Superior temporal gyrus (tissue), 1 donor: ENCODE data around the gene TFF1.

Source experiments
- DNase-seq: peaks from one replicate; pipeline ENCODE4 v3.0.0-alpha.2; 2016; ENCODE audit errors: extremely low spot score

The TFF1 gene

DNA sequence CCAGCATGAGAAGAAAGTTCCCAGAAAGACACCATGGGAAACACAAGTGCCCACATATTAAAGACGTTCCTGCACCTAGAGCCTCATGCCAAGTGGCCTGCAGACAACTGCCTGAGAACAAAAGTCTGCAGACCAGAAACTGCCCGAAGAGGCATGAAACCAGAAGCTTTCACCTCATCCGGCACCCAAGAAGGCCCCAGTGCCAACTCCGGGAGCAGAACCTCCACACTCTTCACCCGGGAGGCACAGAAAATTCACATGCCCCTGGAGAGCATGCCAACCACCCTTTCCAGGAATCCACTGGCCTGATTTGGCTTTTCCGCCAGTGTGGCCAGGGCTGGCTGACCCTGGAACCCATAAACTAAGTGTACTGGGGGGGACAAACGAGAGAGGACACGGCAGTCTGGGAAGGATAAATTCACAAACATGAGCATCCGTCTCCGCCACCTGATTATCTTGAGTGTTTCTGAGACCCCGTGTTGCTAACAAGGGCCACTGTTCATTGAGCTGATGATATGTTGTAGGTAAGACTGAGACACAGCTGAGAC lies 22.3 kb downstream of the TFF1 start:
- no peak for DNase-seq

DNA sequence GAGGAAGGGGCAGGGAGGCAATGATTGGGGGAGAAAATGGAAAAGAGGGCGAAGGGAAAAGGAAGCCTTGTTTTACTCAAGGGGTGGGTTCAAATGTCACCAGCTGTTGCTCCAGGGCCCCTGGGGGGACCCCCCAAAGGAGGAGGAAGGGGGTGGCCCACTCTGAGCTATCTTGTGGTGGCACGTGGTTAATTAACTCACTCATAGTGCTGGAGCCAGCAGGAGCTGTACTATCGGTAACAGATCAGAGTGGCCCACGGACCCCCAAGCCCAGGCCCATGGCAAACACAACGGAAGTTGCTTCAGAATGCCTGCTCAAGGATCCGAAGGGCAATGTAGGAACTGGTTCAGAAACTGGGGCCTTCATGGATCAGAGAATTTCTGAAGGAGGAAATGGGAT lies 22.8 kb downstream of the TFF1 start:
- no peak for DNase-seq

DNA sequence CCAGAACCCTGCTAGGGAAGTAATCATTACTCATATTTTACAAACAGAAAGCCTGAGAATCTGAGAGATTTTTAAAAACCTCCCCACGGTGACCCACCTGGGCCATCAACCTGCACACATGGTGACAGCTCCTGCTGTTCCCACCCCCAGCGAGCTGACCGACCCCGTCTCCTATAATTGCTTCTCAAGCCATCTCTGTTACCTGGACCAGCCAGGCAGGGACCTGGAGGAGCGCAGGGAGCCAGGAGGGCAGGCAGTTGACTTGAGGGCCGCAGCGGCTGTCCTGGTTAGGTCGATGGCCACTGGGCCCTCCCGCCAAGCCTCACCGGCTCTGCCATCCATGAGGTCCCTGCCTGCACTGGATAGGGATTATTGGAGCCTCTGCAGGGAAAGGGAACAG lies 23.2 kb downstream of the TFF1 start:
- no peak for DNase-seq

DNA sequence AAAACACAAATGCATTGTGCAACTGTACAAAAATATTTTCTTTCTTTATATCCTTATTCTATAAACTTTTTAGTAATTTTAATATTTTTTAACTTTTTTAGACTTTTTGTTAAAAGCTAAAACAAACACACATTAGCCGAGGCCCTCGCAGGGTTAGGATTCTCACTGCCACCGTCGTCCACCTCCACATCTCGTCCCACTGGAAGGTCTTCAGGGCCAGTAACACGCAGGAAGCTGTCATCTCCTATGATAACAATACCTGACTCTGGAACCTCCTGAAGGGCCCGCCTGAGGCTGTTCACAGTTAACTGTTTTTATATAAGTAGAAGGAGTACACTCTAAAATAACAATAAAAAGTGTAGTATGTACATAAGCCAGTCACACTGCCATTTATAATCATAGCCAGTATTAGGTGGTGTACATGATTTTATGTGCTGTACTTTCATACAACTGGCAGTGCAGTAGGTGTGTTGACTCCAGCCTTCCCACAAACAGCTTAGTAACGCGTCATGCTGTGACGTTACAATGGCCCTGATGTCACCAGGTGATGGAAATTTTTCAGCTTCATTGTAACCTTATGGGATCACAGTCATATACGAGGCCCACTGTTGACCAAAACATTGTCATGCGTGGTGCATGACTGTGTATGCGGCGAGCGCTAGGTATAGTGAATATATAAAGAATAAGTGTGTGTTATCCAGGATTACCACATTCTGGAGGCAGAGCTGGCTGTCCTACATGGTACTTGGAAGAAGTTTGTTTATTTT lies 24.4 kb downstream of the TFF1 start:
- no peak for DNase-seq

DNA sequence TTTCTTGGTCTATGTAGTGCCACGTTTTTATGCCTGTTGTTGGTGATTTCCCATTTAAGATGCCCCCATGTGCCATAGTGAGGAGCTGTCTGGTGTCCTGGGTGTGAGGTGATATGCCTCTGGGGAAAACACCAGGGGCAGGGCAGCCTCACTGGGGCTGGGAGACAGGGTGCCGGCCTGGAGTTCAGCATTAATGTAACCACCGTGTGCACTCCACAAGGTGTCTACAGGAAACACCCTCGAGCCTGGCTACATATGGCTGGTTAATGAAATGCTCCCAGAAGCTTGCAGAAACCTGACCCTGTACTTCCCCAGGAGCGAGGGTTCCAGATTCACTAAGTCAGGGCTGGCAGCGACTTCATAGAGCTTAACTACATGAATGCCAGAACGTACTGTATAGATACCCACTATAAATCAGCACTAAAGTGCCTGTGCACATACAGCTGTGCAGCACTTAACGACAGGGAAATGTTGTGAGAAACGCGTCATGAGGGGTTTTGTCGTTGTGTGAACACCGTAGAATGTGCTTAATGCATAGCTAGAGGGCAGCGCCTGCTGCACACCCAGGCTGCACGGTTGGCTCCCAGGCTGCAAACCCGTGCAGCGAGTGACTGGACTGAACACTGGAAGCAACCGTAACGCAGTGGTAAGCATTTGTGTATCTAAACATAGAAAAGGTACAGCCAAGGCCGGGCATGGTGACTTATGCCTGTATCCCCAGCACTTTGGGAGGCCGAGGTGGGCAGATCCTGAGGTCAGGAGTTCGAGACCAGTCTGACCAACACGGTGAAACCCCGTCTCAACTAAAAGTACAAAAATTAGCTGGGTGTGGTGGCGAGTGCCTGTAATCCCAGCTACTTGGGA lies 25.9 kb downstream of the TFF1 start:
- DNase-seq = no peak

DNA sequence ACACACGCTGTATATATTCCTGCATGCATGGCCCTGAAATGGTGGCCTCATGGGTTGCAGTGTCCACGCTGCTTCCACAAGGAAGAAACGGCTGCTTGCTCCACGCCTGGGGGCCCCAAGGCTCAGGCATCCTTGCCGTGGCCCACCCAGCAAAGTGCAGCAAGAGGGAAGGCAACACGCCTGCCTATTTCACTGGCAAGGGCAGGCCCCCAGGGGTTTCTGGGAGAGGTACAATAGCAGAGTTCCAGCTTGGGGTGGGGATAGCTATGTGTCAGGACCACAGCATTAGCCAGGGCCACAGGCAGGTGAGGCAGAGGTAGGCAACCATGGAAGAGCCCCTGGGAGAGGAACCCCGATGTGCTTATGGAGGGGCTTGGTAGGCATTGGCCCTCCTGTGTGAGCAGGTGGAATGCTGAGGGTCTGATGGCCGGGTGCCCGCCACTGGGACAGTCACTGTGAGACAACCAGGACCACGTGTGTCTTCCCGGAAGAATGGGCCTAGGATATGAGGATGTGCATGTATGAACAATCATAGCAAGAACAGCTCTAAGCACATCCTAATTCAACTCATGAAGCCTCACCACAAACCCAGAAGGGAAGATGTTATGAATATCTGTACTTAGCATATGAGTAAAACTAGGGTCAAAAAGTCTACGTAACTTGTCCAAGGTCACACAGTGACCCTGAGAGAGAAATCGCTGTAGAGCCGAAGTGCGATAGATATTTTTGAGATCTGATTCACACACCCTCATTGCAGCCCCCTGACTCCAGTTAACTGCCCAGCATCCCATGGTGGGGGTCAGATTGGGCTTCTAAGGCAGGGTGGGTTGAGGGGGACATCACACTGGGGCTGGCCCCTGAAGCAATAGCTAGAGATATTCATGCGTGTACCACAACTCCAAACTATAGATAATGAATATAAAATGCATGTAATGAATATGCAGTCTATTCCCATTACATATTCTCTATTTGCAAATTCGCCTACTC lies 27.3 kb downstream of the TFF1 start:
- no peak for DNase-seq

DNA sequence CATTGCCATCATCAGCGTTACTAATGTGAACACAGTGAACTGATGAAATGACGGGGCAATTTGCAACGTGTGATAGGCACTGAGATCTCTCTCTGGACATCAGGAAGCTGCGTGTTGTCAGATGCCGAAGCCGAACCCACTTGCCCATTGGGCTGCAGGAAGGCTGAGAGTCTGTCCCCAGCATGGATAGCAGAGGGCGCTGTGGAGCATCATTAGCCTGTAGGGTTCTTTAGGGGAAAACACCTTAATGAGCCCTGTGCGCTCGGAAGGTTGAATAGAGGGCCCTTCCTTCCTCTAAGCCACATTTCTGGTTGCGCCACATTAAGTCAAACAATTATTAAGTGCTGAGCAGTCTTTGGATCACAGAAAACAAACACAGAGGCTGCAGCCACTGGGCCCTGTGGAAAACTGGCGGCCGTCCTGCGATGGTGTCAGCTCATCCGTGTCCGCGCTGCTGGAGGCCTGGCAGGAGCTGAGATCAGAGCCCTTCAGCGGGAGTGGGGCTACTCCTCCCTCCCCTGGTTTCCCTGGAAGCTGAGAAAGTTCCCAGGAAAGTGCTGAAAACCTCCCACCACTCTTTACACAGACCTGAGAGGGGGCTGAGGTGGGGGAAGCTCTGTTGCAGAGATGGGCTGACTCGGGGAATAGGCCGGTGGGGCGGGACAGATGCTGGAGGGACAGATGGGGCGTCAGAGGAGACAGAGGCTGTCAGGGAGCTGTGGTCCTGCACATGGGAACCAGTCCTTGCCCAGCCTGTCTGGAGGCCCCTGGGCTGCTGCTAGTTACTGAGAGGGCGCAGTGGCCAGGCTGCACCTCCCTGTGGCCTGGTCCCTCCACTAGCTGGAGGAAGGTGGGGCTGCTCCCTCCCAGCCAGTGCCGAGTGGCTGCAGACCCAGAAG lies 28.3 kb downstream of the TFF1 start:
- peak; percentile 82 for DNase-seq

DNA sequence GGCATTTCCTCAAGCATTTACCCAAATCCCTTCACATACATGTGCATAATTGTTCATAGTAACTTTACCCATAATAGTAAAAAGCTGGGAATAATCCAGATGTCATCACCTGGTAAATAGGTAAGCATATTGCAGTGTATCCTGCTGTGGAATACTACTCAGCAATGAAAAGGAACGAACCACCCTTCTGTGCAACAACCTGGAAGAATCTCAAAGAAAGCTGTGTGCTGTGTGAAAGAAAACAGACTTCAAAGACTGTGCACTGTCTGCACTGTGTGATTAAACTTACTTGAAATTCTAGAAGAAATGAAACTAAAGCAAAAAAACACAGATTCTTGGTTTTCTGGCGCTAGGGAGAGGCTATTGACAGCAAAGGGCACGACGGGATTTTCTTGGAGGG lies 29.1 kb downstream of the TFF1 start:
- DNase-seq = no peak

DNA sequence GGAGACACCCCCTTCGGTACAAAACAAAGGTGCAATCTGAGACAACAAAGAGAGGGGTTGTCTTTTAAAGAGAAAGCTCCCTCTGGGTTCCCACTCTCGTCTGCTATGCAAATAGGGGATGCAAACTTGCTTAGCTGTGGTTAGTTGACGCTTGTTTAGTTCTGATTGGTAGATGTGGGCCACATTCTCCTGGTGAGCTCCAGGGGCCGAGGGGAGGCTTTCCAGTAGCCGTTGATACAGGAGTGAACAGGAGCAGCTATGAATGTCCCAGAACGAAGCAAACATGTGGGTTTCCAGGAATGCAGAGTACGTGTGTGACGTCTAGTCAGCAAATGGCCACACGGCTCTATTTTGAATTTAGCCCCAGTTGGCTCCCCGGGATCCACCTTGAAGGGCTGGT lies 30.3 kb downstream of the TFF1 start:
- DNase-seq = no peak

DNA sequence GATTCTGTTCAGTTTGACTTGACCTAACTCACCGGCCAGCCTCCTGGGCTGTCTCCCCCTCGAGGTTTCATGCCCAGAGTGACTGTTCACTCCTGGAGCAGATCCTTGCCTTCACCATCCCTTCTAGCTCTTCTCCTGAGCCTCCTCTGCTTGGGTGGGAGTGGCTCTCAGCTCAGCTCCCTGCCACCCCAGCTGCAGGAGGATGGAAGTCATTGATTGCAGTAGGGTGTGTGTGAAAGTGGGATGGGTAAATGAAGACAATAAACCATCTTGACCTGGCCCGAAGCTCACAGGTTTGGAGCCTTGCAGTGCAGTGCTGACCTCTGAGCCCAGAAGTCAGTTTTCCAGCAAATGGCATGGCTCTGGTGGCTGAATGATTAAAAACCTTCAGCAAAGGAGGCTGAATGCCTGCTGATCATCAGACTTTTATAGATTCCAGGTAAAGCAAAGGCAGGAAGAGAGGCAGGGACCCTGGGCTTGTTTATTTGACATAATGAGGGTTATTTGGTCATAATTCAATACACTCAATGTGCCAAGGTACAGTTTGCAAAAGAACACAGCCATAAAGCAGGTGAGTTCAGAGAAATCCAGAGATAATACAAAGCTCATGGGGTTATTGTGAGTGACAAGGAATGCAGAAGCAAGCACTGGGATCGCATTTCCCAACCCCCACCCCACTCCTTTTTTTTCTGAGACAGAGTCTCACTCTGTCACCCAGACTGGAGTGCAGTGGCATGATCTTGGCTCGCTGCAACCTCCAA lies 33.6 kb downstream of the TFF1 start:
- DNase-seq = no peak

DNA sequence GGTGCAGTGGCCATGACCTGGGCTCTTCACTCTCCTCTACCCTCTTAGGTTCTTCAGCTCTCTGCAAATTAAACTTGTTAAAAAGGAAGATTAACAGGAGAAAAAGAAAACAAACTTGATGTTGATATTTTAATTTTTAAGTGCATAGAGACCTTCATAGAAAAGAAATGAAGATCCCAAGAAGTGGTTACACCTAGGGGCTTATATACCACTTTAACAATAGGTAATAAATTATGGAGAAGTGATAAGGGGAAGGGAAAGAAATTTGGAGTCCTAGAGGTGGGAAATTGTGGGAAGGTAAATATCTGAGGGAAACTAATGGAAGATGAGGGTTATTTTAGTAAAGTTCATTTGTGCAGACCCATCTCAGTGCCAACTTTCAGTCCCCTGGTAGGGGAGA lies 34.7 kb downstream of the TFF1 start:
- no peak for DNase-seq

DNA sequence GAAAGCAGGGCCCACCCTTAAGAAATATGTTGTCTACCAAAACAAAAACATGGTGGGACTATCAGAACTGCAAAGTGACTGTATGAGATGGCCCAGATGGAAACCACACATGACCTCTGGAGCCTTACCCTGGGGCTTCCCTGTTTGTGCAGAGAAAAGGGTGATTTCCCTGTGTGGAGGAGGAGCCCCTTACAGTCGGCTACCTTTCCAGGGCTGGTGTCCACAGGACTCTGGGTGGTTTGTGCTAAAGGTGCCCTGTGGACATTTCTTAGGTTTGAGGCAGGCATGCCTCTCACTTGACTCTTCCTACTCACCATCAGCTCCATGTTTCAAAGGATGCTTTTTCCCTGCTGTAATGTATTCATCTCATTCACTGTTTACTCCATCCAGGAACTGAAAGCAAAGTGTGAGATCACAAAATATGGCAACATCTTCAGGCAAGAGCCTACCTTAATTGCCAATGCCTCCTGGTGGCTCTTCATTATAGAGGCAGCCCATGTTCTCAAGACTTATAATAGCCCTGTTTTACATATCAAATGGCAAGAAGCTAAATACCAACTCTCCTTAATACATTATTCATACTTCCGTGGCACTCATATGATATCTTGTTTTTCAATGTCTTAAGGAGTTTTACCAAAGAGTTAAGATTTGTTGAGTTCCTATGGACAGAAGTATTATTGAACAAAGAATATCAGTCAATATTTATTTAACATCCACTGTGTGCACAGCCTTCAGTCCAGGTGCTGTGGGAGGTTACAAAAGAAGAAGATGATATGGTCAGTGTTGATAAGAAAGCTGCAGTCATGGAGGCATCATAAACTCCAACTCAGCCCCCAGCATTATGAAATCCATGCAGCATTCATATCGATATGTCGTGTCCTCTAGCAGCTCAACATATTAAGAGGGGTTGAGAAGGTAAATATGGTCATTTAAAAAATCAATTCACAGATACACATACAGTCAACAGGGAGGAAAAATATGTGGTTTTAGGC lies 35.7 kb downstream of the TFF1 start:
- DNase-seq = no peak

DNA sequence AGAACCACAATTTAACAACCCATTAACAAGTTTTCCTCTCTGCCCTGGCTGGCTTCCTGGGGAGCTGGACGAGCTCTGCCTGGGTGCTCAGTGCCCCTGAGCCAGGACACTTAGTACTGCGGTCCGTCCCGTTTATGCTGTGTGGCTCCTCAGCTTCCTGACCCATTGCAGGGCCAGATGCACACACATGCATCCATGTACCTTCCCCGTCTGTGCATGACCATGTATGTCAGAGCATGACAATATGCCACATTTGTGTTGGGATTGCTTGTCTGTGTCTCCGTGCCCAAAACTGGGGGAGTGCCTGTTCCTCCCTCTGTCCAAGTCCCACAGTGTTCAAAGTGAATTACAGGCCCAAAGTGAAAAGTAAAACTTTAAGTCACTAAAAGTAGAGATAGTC lies 41.4 kb downstream of the TFF1 start:
- no peak for DNase-seq

DNA sequence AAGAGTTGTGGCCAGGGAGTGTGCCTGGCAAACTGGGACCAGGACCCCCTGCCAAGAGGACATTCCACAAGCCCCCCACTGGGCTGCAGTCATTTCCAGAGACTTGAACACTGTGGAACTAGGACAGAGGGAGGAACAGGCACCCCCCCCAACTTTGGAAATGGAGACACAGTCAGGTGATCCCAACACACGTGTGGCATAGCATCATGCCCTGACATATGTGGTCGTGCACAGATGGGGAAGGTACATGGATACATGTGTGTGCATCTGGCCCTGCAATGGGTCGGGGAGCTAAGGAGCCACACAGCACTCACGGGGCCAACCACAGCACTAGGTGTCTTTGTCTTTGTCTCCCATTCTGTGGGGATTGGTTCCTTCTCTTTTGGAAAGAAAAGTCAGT lies 44.5 kb downstream of the TFF1 start:
- DNase-seq = no peak

DNA sequence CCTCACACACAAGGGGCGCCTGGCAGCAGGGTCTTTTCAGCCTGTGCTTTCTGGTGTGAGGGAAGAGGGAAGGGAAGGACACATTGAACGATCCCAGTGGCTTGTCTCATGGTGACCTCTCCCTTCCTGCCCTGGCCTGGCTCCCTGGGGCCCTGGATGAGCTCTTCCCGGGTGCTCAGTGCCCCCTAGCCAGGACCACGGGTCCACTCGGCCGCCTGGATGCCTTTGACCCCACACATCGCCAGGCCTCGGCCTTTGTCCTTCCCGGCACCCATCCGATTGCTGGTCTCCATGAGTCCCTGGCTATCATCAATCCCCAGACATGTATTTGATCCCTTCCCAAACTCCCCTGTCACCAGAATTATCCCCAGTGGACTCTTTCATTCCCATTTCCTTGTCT lies 45.1 kb downstream of the TFF1 start:
- DNase-seq = no peak

DNA sequence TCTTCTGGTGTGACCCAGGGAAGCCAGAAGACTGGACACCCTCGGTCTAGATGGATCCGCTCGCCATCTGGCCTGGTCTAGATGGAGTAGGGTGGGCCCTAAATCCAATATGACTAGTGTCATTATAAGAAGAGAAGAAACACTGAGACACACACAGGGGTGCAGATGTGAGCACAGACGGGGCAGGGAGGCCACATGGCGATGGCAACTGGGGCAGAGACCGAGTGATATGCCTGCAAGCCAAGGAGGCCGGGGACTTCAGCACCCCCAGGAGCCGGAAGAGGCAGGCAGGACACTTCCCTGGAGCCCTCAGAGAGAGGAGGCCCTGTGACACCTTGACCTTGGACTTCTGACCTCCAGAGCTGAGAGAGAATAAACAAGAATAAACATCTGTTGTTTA lies 45.5 kb downstream of the TFF1 start:
- DNase-seq = no peak

DNA sequence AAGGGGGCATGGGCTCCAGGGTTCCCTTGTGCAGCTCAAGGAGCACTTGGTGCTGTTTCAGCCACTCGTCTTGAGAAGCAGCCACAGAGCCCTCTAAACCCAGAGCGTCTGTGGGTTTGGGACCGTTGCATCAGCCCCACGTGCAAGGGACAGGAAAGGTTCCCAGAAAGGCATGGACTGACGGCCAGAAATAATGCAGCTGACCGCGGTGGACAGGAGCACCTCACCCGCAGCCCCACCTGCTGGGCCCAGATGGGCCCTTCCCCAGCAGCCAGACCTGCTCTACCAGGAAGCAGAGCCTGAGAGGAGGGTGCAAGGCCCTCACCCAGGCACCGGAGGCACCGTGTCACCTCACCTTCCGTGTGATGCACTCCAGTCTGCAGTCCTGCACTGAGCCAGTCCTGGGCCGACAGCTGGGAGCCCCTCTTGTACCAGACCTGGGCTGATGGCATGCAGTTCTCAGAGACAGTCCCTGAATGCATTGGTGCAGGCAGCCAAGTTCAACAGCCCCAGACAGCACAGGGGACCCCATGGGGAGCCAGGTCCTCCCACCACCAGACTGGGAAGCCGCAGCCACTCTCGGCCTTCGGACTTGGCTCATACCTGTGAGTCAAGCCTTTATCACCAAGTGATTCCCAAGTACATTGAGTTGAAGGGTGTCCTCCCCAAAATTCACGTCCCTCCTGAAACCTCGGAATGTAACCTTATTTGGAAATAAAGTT lies 46.3 kb downstream of the TFF1 start:
- no peak for DNase-seq

DNA sequence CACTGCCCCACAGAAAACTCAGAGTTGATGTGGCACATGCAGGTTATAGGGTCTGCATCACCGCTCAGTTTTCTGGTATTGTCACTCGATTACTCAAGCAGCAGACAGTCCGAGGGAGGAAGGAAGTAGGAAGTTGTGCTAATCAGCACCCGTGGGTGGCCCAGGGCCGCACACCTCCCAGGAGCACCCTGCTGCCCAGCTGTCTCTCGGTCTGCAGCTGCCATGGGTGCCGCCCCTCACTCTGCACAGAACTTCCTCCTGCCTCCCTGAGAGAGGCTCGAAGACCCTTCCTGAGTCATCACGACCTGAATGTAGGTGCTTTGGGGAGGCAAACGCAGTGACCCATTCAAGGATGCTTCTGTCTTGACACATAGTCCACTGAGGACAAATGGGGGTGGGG lies 47.0 kb downstream of the TFF1 start:
- no peak for DNase-seq
